GM19328 (cell line): Measurements from ENCODE around the gene PHOX2A.

Source experiments
- ATAC-seq: cut with Tn5 transposase; IDR thresholded peaks from one replicate; pipeline ENCODE4 v1.9.1; 2021; ENCODE audit warnings: mild to moderate bottlenecking, moderate library complexity; ENCODE audit not compliant: unreplicated experiment

PHOX2A gene

GRCh38 chr11:72235351-72236057 lies 8.5 kb downstream of the PHOX2A start:
- no peak for ATAC-seq

- ATAC-seq: no peak
These were observed 9.1 kb downstream of the PHOX2A start for GRCh38 chr11:72234920-72235319.

- ATAC-seq: no peak
These were observed 9.5 kb downstream of the PHOX2A start for GRCh38 chr11:72234514-72234830.

- no peak for ATAC-seq
These were observed 10.0 kb downstream of the PHOX2A start for GRCh38 chr11:72233773-72234513.

DNA sequence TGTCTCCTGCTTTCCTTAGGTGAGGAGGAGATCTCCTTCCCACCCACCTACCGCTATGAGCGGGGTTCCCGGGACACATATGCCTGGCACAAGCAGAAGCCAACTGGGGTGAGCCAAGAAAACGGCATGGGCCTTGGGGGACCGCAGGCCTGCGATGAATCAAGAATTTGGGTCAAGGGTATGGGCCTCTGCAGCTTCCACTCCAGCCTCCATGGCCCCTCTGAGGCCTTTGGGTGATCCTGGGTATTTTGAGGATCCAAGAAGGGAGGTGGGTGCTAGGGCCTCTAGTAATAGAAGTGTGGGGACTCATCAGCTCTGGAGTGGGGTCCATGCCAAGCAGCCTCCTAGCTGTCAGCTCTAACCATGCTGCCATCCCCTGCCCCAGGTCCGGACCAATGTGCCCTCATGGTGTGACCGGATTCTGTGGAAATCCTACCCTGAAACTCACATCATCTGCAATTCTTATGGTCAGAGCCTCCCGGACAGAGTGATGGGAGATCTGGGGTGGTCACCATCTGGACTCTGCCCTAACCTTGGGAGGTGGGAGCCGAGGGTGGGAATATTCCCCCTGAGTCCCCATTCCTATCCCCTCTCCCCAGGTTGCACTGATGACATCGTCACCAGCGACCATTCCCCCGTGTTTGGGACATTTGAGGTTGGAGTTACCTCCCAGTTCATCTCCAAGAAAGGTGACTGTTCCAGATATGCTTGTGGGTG lies 10.8 kb downstream of the PHOX2A start:
- ATAC-seq: no peak

DNA sequence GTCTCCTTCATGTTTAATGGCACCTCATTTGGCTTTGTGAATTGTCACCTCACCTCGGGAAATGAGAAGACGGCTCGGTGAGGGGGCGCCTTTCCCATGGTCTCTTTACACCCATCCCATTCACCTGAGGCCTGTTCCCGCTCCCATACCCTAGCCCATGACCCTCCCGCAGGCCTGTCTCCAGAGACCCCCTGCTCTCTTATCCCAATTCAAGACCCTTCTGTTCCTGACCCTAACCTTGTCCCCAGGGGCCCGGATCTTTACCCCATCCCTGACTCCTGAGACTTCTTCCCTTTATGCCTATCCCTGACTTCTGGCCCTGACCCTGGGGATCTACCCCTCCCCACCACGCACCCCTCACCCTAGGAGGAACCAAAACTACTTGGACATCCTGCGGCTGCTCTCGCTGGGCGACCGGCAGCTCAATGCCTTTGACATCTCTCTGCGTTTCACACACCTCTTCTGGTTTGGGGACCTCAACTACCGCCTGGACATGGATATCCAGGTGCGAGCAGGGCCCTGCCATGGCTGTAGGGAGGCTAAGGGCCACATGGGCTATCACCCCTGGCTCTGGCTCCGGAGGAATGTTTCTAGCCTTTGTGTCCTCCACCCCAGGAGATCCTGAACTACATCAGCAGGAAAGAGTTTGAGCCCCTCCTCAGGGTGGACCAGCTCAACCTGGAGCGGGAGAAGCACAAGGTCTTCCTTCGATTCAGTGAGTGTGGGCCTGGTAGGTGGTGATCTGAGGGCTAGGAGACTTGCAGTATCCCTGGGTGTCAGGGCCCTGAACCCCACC lies 11.5 kb downstream of the PHOX2A start:
- ATAC-seq: no peak

- ATAC-seq: no peak
These were observed 12.3 kb downstream of the PHOX2A start for GRCh38 chr11:72231396-72232259.

DNA sequence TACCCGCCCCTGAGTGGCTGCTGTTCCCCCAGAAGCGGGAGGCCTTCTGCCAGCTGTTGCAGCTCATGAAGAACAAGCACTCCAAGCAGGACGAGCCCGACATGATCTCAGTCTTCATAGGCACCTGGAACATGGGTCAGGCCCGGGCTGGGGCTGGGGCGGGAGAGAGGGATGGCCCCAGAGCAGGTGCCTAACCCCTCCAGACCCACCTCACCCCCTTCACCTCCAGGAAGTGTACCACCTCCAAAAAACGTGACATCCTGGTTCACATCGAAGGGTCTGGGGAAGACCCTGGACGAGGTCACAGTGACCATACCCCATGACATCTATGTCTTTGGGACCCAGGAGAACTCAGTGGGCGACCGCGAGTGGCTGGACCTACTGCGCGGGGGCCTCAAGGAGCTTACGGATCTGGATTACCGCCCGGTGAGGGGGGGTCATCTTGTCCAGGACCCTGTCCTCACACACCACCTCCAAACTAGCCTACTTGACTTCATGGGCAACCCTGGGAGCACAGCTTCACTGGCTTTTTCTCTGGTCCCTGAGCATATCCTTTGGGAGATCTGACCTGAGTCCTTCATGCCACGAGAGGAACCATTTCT lies 13.1 kb downstream of the PHOX2A start:
- ATAC-seq: no peak

GRCh38 chr11:72229925-72230763 lies 13.8 kb downstream of the PHOX2A start:
- ATAC-seq: no peak

DNA sequence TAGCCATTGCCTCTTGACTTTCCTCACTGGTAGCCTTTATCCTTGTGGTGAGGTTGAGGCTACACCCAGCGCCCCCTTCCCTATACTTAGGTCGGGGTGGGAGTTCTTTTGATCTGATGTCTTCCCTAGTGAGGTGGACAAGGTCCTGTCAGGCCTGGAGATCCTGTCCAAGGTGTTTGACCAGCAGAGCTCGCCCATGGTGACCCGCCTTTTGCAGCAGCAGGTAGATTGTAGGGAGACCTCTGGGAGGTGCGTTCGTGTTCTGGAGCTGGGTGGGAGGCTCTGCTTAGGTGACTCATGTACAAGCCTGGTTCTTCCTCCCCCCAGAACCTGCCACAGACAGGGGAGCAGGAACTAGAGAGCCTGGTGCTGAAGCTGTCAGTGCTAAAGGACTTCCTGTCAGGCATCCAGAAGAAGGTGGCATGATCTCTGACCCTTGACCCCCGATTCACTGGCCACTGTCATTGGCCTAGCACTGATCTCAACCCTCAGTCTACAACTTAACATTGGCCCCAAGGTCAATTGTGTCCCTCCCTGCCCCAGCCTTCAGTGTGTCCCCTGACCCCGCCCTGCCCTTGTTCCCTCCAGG lies 14.5 kb downstream of the PHOX2A start:
- ATAC-seq: no peak

GRCh38 chr11:72228844-72229231 lies 15.1 kb downstream of the PHOX2A start:
- no peak for ATAC-seq

GRCh38 chr11:72228229-72228843 lies 15.6 kb downstream of the PHOX2A start:
- no peak for ATAC-seq

GRCh38 chr11:72227316-72228228 lies 16.4 kb downstream of the PHOX2A start:
- no peak for ATAC-seq

GRCh38 chr11:72226701-72227100 lies 17.3 kb downstream of the PHOX2A start:
- no peak for ATAC-seq

DNA sequence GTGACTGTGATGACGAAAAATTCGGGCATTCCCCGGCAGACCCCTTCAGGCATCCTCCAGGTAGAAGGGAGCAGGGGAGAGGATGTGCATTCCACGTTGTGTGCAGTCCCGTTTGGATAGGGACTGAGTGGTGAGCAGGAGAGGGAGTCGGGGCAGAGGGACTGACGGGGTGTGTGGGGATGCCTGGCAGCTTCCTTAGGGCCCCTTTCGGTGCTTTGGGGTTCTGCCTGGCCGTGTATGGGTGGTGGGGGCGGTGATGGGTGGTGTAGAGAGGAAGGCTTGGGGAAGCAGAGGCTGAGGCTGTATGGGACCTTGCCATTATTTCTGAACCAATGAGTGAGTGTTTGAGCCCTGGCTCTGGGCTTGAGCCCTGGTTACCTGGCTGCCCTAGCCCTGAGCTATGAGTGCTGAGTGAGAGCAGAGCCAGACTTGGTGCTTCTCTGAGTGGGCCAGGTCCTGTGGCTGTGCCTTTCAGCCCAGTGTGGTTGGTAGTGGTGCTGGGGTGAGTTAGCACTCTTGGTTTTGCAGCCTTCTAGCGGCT lies 18.5 kb downstream of the PHOX2A start:
- no peak for ATAC-seq

- ATAC-seq: no peak
These were observed 19.2 kb downstream of the PHOX2A start, which contains the start of gene INPPL1 for GRCh38 chr11:72224564-72225410. TSS of gene INPPL1 (plus strand) at chr11:72224767. CDS start at chr11:72224985, 218 bp downstream.
